Lung (tissue), 12 donors: Measurements from ENCODE around the gene CRY2. TPM values are rescaled to one million over a fixed set of nuclear protein-coding genes. Genes with fewer than 3 reads are reported as not detected.

ENCODE experiments used
- ATAC-seq: fragments of 200-7000 bp; cut with Tn5 transposase; one replicate; pipeline ENCODE4 v1.9.1; 2020; ENCODE audit warnings: moderate number of reproducible peaks; ENCODE audit not compliant: insufficient read depth, low FRiP score
- DNase-seq, 3 donors: peaks; one replicate each; pipeline ENCODE4 v3.0.0-alpha.2; 2013 to 2017
- H3K27ac ChIP-seq, 2 donors: one replicate each; pipeline ENCODE4 v1.5.1; 2013; ENCODE audit warnings: mild to moderate bottlenecking in 2 of 2, moderate library complexity in 2 of 2, control low read depth in 1 of 2, inconsistent platforms in 1 of 2, low read depth in 1 of 2, low read length in 1 of 2
- H3K27me3 ChIP-seq, 3 donors: one replicate each; pipeline ENCODE4 v1.5.1; 2013; ENCODE audit warnings: low read length in 2 of 3; ENCODE audit not compliant: control insufficient read depth in 3 of 3, insufficient read depth in 3 of 3
- H3K36me3 ChIP-seq, 4 donors: one replicate each; pipeline ENCODE4 v1.5.1; 2013; ENCODE audit warnings: low read length in 4 of 4, mild to moderate bottlenecking in 1 of 4, moderate library complexity in 1 of 4; ENCODE audit not compliant: control insufficient read depth in 4 of 4, insufficient read depth in 4 of 4
- H3K4me1 ChIP-seq, 5 donors: one replicate each; pipeline ENCODE4 v1.5.1; 2013; ENCODE audit warnings: low read length in 5 of 5, mild to moderate bottlenecking in 2 of 5, moderate library complexity in 1 of 5; ENCODE audit not compliant: control insufficient read depth in 5 of 5, insufficient read depth in 5 of 5
- H3K4me3 ChIP-seq: one replicate; pipeline ENCODE4 v1.5.1; 2013; ENCODE audit warnings: mild to moderate bottlenecking, control low read depth, moderate library complexity
- H3K9ac ChIP-seq, 2 donors: one replicate each; pipeline ENCODE4 v1.5.1; 2013; ENCODE audit warnings: low read length in 2 of 2, control low read depth in 1 of 2; ENCODE audit not compliant: insufficient read depth in 1 of 2
- H3K9me3 ChIP-seq, 4 donors: one replicate each; pipeline ENCODE4 v1.5.1; 2013; ENCODE audit warnings: low read length in 3 of 4, mild to moderate bottlenecking in 1 of 4, moderate library complexity in 1 of 4; ENCODE audit not compliant: control insufficient read depth in 4 of 4, insufficient read depth in 3 of 4
- WGBS, 2 donors: extraction: QIAGEN DNeasy Blood & Tissue Kit; methylation state at CpG; one replicate each; pipeline ENCODE4 v1.1.7; 2013; 5-methylcytosine and 5-hydroxymethylcytosine counted together
- polyA plus RNA-seq, 2 donors: library from polyadenylated mRNA; stranded (reverse); fragments of 200-250 nt; gene quantifications; one replicate each; pipeline ENCODE4 v1.2.1, GENCODE V29; 2013
- total RNA-seq, 2 donors: library from RNA; depleted of rRNA in 1 of 2; stranded (reverse); fragments of >200 nt in 1 of 2; gene quantifications; one replicate each; pipeline ENCODE4 v1.2.1, GENCODE V29; 2014 to 2021
- TF ChIP-seq, protein P1 (sequence below): IDR thresholded peaks from 2 replicates; pipeline ENCODE4 v1.5.1; 2012; ENCODE audit warnings: mild to moderate bottlenecking; ENCODE audit errors: control extremely low read depth, extremely low read depth
- donor health status: control.
- donor health status: control.
- donor health status: Bipolar disorder and iron deficiency.
- donor health status: healthy.
- donor health status: DM: yes; HTN: yes; CAD: no.

The CRY2 gene
- total and polyA plus RNA-seq, 4 donors = 16.2 to 55.0 (median 34.2) TPM

DNA sequence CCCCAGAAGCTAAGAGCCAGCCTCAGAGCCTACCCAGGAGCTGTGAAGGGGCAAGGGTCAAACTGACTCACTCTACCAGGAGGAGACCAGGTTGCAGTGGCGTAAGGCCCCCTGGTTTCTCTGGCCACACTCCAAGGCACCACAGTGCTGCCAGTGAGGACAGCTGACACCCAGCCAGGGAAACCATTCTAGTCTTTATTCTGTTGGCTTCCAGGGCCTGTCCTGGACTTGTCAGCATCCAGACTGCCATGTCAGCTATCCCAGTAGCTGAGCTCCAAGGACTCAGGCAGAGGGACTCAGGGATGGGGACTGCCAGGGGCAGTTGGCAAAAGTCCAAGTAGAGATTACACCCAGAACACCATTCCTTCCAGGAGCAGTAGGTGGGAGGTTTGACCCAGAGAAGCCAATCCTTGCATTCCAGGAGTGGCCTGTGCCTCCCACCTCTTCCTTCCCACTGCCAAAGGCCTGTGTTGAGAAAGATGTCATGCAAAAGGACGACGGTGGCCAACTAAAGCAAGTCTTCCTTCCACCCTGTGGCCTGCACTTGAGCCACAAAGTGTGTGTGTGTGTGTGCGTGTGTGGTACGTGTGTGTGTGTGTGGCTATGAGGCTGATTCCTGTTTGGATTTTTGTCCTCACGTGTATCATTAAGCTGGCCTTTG, 34.6 kb downstream of the CRY2 start:
- H3K9ac ChIP-seq = no peak overlapping the region
- TF ChIP-seq, protein P1, sequence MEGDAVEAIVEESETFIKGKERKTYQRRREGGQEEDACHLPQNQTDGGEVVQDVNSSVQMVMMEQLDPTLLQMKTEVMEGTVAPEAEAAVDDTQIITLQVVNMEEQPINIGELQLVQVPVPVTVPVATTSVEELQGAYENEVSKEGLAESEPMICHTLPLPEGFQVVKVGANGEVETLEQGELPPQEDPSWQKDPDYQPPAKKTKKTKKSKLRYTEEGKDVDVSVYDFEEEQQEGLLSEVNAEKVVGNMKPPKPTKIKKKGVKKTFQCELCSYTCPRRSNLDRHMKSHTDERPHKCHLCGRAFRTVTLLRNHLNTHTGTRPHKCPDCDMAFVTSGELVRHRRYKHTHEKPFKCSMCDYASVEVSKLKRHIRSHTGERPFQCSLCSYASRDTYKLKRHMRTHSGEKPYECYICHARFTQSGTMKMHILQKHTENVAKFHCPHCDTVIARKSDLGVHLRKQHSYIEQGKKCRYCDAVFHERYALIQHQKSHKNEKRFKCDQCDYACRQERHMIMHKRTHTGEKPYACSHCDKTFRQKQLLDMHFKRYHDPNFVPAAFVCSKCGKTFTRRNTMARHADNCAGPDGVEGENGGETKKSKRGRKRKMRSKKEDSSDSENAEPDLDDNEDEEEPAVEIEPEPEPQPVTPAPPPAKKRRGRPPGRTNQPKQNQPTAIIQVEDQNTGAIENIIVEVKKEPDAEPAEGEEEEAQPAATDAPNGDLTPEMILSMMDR = no peak
- no peak overlapping the region for H3K27ac ChIP-seq
- H3K4me1 ChIP-seq = peaks cover 0 to 7% (median 0%) of the 10 kb centered on the region in 5 donors
- 75 to 77% methylated on average over 6 of the region's 6 CpGs for WGBS, 2 donors
- H3K4me3 ChIP-seq = no peak overlapping the region
- ATAC-seq (no peak), DNase-seq (no peak)
- H3K9me3 ChIP-seq = peaks cover 0 to 1% (median 0%) of the 10 kb centered on the region in 4 donors
- peaks cover 0 to 7% (median 3%) of the 10 kb centered on the region in 3 donors for H3K27me3 ChIP-seq
- H3K36me3 ChIP-seq = peaks cover 12 to 40% (median 23%) of the 10 kb centered on the region in 4 donors

DNA sequence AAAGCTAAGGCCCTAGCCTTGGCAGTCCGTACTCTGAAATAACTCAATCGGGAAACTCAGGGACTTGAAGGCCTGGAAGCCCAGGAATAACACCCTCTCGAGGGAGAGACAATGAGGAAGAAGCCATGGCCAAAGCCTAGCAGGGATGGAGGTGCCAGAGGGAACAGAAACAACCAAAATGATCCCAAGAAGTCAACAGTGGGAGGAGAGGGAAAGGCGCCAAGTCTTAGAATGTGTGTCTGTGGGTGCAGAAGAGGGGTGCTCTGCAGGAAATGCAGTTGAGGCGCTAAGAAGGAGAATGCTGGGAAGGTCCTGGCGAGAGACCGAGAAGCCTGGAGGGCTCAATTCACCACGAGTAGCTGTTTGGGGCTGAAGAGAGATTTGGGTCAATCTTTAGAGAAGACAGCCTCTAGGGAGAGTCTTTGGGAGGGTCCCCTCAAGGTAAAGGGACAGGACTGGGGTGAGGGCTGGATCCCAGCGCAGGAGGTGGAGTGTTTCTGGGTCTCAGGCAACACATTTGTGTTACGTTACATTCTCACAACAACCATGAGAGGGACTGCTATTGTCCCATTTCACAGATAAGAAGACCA, 37.4 kb downstream of the CRY2 start:
- no peak overlapping the region for H3K27ac ChIP-seq
- DNase-seq (no peak), ATAC-seq (no peak)
- H3K9me3 ChIP-seq = peaks cover 0 to 1% (median 0%) of the 10 kb centered on the region in 4 donors
- H3K9ac ChIP-seq = no peak overlapping the region
- peaks cover 6 to 29% (median 14%) of the 10 kb centered on the region in 4 donors for H3K36me3 ChIP-seq
- TF ChIP-seq, protein P1 = no peak
- H3K4me3 ChIP-seq = no peak overlapping the region
- 88 to 90% methylated on average over 10 of the region's 10 CpGs for WGBS, 2 donors
- peaks cover 0 to 7% (median 0%) of the 10 kb centered on the region in 5 donors for H3K4me1 ChIP-seq
- peaks cover 0 to 11% (median 3%) of the 10 kb centered on the region in 3 donors for H3K27me3 ChIP-seq

DNA sequence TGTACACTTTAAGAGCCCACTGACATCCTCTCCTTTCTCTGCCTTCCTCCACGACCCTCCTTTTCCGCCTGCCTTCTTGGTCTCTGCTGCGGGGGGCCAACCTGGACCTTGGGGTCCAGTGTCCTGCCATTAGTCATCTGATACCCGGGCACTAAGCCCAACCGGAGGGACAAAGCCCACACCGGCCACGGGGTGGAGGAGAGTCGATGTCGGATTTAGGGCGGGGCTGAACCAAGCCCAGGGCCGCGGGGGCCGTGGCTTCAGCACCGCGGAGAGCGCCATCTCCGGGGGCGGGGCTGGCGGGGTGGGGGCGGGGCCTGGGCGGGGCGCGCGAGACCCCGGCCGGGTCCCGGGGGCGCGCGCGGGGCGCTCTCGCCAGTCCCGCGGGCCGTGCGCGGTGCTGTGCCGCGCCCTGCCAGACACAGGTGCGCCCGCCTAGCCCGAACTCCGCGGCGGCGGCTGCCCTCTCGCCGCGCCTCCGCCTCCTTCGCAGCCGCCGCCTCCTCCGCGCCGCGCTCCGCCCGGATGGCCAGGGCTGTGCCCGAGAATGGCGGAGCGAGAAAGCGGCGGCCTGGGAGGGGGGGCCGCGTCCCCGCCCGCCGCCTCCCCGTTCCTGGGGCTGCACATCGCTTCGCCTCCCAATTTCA, 38.1 kb downstream of the CRY2 start, which contains the start of gene MAPK8IP1:
MAPK8IP1 (plus strand) TSS at position 378 of the 647 bp plus-strand sequence; CDS start at position 548, 170 bp downstream.
- DNase-seq (peak; percentile 43 to 69 (median 53)), ATAC-seq (peak; percentile 83)
- H3K27me3 ChIP-seq = peaks cover 0 to 11% (median 3%) of the 10 kb centered on the region in 3 donors
- TF ChIP-seq, protein P1 = no peak
- peaks cover 0 to 1% (median 0%) of the 10 kb centered on the region in 4 donors for H3K9me3 ChIP-seq
- 2 to 3% methylated on average over 35 to 73 of the region's 73 CpGs for WGBS, 2 donors
- H3K9ac ChIP-seq = no peak within 1 kb of the TSS
- no peak within 1 kb of the TSS for H3K27ac ChIP-seq
- peaks cover 4 to 25% (median 13%) of the 10 kb centered on the region in 4 donors for H3K36me3 ChIP-seq
- H3K4me1 ChIP-seq = peaks cover 0 to 7% (median 0%) of the 10 kb centered on the region in 5 donors
- peak within 1 kb of the TSS; percentile 24 for H3K4me3 ChIP-seq
